Measurements from ENCODE around the gene HLCS. TPM values are rescaled to one million over a fixed set of nuclear protein-coding genes. Genes with fewer than 3 reads are reported as not detected.

The HLCS gene
- total RNA-seq, 1 donor from 2014 or later: 25.0 TPM

DNA sequence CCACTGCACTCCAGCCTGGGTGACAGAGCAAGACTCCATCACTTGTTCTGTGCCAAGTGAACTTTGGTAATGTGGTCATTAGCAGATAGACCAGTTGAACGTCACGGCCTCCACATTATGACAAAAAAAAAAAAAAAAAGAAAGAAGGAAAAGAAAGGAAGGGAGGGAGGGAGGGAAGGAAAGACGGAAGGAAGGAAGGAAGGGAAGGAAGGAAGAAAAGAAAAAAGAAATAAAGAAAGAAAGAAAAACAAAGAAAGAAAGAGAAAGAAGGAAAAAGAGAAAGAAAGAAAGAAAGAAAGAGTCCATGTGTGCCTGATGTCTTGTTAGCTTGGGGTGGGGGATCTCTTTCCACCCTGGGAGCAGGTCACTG, 222.3 kb downstream of the HLCS start:
- peaks cover 9% of the 10 kb centered on the region for H3F3A ChIP-seq (ENCODE audit: low read depth)
- H3K4me3 ChIP-seq: no peak overlapping the region
- no peak for DNase-seq (ENCODE audit: low spot score)
- H3K9me3 Mint-ChIP-seq: no peaks in the 10 kb centered on the region
- peaks cover 10% of the 10 kb centered on the region for H3K27me3 Mint-ChIP-seq (ENCODE audit: insufficient read depth, low read depth)
- H3K9ac ChIP-seq: no peak overlapping the region
- H3K27ac ChIP-seq: no peak overlapping the region
- H3K27me3 ChIP-seq: peaks cover 40% of the 10 kb centered on the region
- H4K20me1 ChIP-seq (ENCODE audit: low read depth): no peaks in the 10 kb centered on the region
- H3K4me1 ChIP-seq: peaks cover 18% of the 10 kb centered on the region
- H3K4me3 Mint-ChIP-seq: no peak overlapping the region
- H3K79me2 ChIP-seq (ENCODE audit: low read depth): no peaks in the 10 kb centered on the region
- H3K36me3 ChIP-seq: no peaks in the 10 kb centered on the region
- no peak overlapping the region for H2AFZ ChIP-seq (replicated peaks)
- H3K9me3 ChIP-seq (ENCODE audit: low read depth): no peaks in the 10 kb centered on the region
- TF ChIP-seq EZH2phosphoT487 (IDR thresholded peaks at IDR 0.05): no peak
- TF ChIP-seq, protein P1, sequence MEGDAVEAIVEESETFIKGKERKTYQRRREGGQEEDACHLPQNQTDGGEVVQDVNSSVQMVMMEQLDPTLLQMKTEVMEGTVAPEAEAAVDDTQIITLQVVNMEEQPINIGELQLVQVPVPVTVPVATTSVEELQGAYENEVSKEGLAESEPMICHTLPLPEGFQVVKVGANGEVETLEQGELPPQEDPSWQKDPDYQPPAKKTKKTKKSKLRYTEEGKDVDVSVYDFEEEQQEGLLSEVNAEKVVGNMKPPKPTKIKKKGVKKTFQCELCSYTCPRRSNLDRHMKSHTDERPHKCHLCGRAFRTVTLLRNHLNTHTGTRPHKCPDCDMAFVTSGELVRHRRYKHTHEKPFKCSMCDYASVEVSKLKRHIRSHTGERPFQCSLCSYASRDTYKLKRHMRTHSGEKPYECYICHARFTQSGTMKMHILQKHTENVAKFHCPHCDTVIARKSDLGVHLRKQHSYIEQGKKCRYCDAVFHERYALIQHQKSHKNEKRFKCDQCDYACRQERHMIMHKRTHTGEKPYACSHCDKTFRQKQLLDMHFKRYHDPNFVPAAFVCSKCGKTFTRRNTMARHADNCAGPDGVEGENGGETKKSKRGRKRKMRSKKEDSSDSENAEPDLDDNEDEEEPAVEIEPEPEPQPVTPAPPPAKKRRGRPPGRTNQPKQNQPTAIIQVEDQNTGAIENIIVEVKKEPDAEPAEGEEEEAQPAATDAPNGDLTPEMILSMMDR (IDR thresholded peaks at IDR 0.05): no peak
- TF ChIP-seq EZH2 (IDR thresholded peaks at IDR 0.05): no peak
- H3K36me3 Mint-ChIP-seq: no peaks in the 10 kb centered on the region
- H3K4me2 ChIP-seq: no peak overlapping the region
- H3K4me1 Mint-ChIP-seq: peaks cover 25% of the 10 kb centered on the region
- no peak overlapping the region for H3K27ac Mint-ChIP-seq

GRCh38 chr21:36743446-36743845, 223.0 kb downstream of the HLCS start:
- H3K27me3 Mint-ChIP-seq (ENCODE audit: insufficient read depth, low read depth): peaks cover 8% of the 10 kb centered on the region
- no peak for DNase-seq (ENCODE audit: low spot score)
- peaks cover 20% of the 10 kb centered on the region for H3K4me1 Mint-ChIP-seq

GRCh38 chr21:36743008-36743407, 223.5 kb downstream of the HLCS start:
- H3K27me3 ChIP-seq: peaks cover 30% of the 10 kb centered on the region
- H3K36me3 ChIP-seq: no peaks in the 10 kb centered on the region
- no peaks in the 10 kb centered on the region for H3K9me3 Mint-ChIP-seq
- peaks cover 6% of the 10 kb centered on the region for H3K4me1 ChIP-seq
- TF ChIP-seq EZH2phosphoT487 (IDR thresholded peaks at IDR 0.05): no peak
- TF ChIP-seq EZH2 (IDR thresholded peaks at IDR 0.05): no peak
- TF ChIP-seq, protein P1 (IDR thresholded peaks at IDR 0.05): no peak
- H3K36me3 Mint-ChIP-seq: no peaks in the 10 kb centered on the region
- H2AFZ ChIP-seq (replicated peaks): no peak overlapping the region
- no peaks in the 10 kb centered on the region for H3K9me3 ChIP-seq (ENCODE audit: low read depth)
- H3K9ac ChIP-seq: no peak overlapping the region
- H3K4me3 ChIP-seq: no peak overlapping the region
- H3K4me3 Mint-ChIP-seq: no peak overlapping the region
- H3K4me1 Mint-ChIP-seq: peaks cover 18% of the 10 kb centered on the region
- H3K27me3 Mint-ChIP-seq (ENCODE audit: insufficient read depth, low read depth): peaks cover 5% of the 10 kb centered on the region
- no peaks in the 10 kb centered on the region for H4K20me1 ChIP-seq (ENCODE audit: low read depth)
- no peak overlapping the region for H3K27ac ChIP-seq
- H3K79me2 ChIP-seq (ENCODE audit: low read depth): no peaks in the 10 kb centered on the region
- DNase-seq (ENCODE audit: low spot score): no peak
- H3F3A ChIP-seq (ENCODE audit: low read depth): peaks cover 9% of the 10 kb centered on the region
- H3K4me2 ChIP-seq: no peak overlapping the region
- no peak overlapping the region for H3K27ac Mint-ChIP-seq

More at GRCh38 chr21:36743446-36743845, 223.0 kb downstream of the HLCS start:
- Histone ChIP-seq H2AFZ (replicated peaks) (no peak overlapping the region), H3K4me1 (peaks cover 11% of the 10 kb centered on the region), H3K9ac (no peak overlapping the region), H3K27ac (no peak overlapping the region), H3K4me3 (no peak overlapping the region), H4K20me1 (ENCODE audit: low read depth) (no peaks in the 10 kb centered on the region), H3K27me3 (peaks cover 35% of the 10 kb centered on the region), H3K4me2 (no peak overlapping the region), H3K9me3 (ENCODE audit: low read depth) (no peaks in the 10 kb centered on the region), H3K36me3 (no peaks in the 10 kb centered on the region), H3K79me2 (ENCODE audit: low read depth) (no peaks in the 10 kb centered on the region), H3F3A (ENCODE audit: low read depth) (peaks cover 9% of the 10 kb centered on the region)
- TF ChIP-seq, protein P1 (IDR thresholded peaks at IDR 0.05): no peak
- no peak for TF ChIP-seq EZH2 (IDR thresholded peaks at IDR 0.05)
- no peak for TF ChIP-seq EZH2phosphoT487 (IDR thresholded peaks at IDR 0.05)
- no peak overlapping the region for H3K27ac Mint-ChIP-seq
- no peak overlapping the region for H3K4me3 Mint-ChIP-seq
- no peaks in the 10 kb centered on the region for H3K9me3 Mint-ChIP-seq
- no peaks in the 10 kb centered on the region for H3K36me3 Mint-ChIP-seq
